ENCODE data around the gene SLC6A5. TPM values are rescaled to one million over a fixed set of nuclear protein-coding genes. Genes with fewer than 3 reads are reported as not detected.

Gene SLC6A5
- total and polyA plus RNA-seq, 2 of the 4 experiments (the other 2 are of a cell fraction): not detected

DNA sequence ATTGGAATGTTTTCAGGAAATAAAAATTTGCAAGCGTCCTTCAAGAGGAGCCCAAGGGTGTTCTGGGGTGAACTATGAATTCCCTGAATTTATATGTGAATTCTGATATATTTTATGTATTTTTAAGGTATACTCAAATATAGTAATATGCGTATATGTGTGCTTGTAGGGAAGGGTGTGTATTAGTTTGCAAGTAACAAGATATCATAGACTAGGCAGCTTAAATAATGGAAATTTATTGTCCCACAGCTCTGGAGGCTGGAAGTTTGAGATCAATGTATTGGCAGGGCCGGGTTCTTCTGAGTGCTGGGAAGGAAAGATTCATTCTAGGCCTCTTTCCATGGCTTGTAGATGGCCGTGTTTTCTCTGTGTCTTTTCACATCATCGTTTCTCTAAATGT, 16.2 kb upstream of the SLC6A5 start:
- Histone ChIP-seq H2BK120ac (ENCODE audit: low read depth, low read length) (no peak overlapping the region), H4K8ac (ENCODE audit: low read depth in 2 of 2, low read length in 2 of 2) (no peak overlapping the region), H2AK5ac (ENCODE audit: low read depth, low read length) (no peak overlapping the region), H3K27me3 (ENCODE audit: control insufficient read depth, insufficient read depth, low read length) (no peaks in the 10 kb centered on the region), H2BK20ac (ENCODE audit: low read depth, low read length) (no peak overlapping the region), H3K9me3 (ENCODE audit: control insufficient read depth, insufficient read depth, low read length) (no peaks in the 10 kb centered on the region), H2AFZ (replicated peaks; ENCODE audit: low read length, poor library complexity) (no peak overlapping the region), H3K79me1 (ENCODE audit: low read depth in 1 of 2, low read length in 2 of 2) (no peaks in the 10 kb centered on the region), H3K4ac (ENCODE audit: low read depth, low read length) (no peak overlapping the region), H2BK15ac (ENCODE audit: low read depth, low read length) (no peak overlapping the region), H3K23ac (ENCODE audit: low read depth, low read length) (no peak overlapping the region), H3K56ac (ENCODE audit: extremely low read depth, insufficient read depth, low read length) (no peak overlapping the region), H2BK5ac (ENCODE audit: low read depth, low read length, poor library complexity, severe bottlenecking) (no peak overlapping the region), H3K4me1 (ENCODE audit: control insufficient read depth, insufficient read depth, low read length) (no peaks in the 10 kb centered on the region), H4K20me1 (ENCODE audit: insufficient read depth, low read length) (no peaks in the 10 kb centered on the region), H3K9ac (ENCODE audit: low read depth, low read length) (no peak overlapping the region), H3K36me3 (ENCODE audit: control insufficient read depth, insufficient read depth, low read length) (no peaks in the 10 kb centered on the region), H4K5ac (ENCODE audit: low read depth, low read length) (no peak overlapping the region), H3K4me2 (ENCODE audit: low read depth, low read length) (no peak overlapping the region), H3K14ac (replicated peaks; ENCODE audit: low read depth, low read length) (no peak overlapping the region), H3K18ac (ENCODE audit: low read depth, low read length) (no peak overlapping the region), H3K9me1 (ENCODE audit: insufficient read depth, low read length) (no peaks in the 10 kb centered on the region), H2AK9ac (replicated peaks; ENCODE audit: low read depth, low read length, poor library complexity) (no peak overlapping the region), H3K27ac (ENCODE audit: insufficient read depth, low read length) (no peak overlapping the region), H3K4me3 (ENCODE audit: insufficient read depth, low read depth, low read length) (no peak overlapping the region), H4K91ac (ENCODE audit: insufficient read depth, low read depth, low read length) (no peak overlapping the region)
- in situ Hi-C loops (cut with MboI; ENCODE audit: low sequenced_read_pairs) (no loop called here), intact Hi-C loops (cut with micrococcal nuclease) (no loop called here), dilution Hi-C loops (cut with HindIII; ENCODE audit: low sequenced_read_pairs, unreplicated experiment) (no loop called here)
- no peak for ATAC-seq (ENCODE audit: low read depth)
- DNase-seq: no peak
- WGBS, 2 experiments (ENCODE audit: extremely low coverage in 2 of 2, insufficient read length in 1 of 2): 60% methylated on average over 1 of the region's 5 CpGs; no CpG with 5 or more reads in 1 of the 2 experiments
- CTCF ChIA-PET: no interaction called here
- POLR2A ChIA-PET (ENCODE audit: unreplicated experiment): no interaction called here
- TF ChIP-seq RAD21 (IDR thresholded peaks at IDR 0.05; ENCODE audit: low read length) (no peak), FOS (IDR thresholded peaks at IDR 0.05; ENCODE audit: low read depth, low read length) (no peak), MAZ (IDR thresholded peaks at IDR 0.05; ENCODE audit: borderline replicate concordance, low read depth, low read length) (no peak), RCOR1 (IDR thresholded peaks at IDR 0.05; ENCODE audit: insufficient replicate concordance, low read length) (no peak), RFX5 (IDR thresholded peaks at IDR 0.05; ENCODE audit: low read depth, low read length) (no peak), BHLHE40 (IDR thresholded peaks at IDR 0.05; ENCODE audit: low read depth, low read length) (no peak), NFE2L2 (IDR thresholded peaks at IDR 0.05; ENCODE audit: low read depth, low read length) (no peak)
- no TSS peak for BruUV-seq (replicated peaks)

Measured in IMR-90 (cell line).